Peyer's patch (tissue), 4 donors: ENCODE results near the gene RPGRIP1L.

Source experiments
- POLR2A ChIP-seq, 2 donors: fragments of 450-650 bp; IDR thresholded peaks; one replicate each; pipeline ENCODE4 v1.5.1; 2017; ENCODE audit warnings: antibody characterized with exemption in 2 of 2, mild to moderate bottlenecking in 2 of 2, moderate library complexity in 2 of 2
- TF ChIP-seq, protein P1 (sequence below), 6 experiments: fragments of 450-650 bp in 4 of 6; fragments of 200-600 bp in 2 of 6; sonication (generic) in 1 of 6; IDR thresholded peaks; one replicate each; pipeline ENCODE4 v1.5.1; 2017 to 2019; ENCODE audit warnings: antibody characterized with exemption in 6 of 6, mild to moderate bottlenecking in 3 of 6, moderate library complexity in 1 of 6

DNA sequence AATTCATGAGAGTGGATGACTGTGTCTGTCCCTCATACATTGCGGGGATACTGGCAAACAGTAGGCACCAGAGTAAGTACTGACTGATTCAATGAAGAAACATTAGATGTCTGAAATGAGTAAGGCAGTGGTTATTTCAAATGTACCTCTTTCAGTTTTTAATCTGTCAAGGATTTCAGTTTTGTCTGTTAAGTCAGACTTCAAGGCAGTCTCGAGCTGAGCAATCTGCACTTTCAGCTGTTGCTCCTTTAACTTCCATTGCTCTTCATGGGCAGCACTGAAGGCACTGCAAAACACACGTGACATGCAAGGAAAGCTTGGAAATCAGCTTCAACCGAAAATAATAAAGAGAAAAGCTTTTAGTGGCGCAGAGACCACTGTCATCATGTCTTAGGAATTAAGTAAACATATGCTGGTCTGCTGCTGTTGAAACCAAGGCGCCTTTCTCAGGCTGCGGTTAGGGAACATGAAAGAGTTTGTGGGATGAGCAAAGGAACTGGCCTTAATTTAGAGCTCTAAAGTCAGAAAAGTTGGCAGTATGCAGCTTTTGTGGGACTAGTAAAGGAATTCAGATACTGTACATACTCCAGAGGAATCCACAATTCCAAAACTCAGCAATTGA is 38.8 kb downstream of the RPGRIP1L start:
- TF ChIP-seq, protein P1, sequence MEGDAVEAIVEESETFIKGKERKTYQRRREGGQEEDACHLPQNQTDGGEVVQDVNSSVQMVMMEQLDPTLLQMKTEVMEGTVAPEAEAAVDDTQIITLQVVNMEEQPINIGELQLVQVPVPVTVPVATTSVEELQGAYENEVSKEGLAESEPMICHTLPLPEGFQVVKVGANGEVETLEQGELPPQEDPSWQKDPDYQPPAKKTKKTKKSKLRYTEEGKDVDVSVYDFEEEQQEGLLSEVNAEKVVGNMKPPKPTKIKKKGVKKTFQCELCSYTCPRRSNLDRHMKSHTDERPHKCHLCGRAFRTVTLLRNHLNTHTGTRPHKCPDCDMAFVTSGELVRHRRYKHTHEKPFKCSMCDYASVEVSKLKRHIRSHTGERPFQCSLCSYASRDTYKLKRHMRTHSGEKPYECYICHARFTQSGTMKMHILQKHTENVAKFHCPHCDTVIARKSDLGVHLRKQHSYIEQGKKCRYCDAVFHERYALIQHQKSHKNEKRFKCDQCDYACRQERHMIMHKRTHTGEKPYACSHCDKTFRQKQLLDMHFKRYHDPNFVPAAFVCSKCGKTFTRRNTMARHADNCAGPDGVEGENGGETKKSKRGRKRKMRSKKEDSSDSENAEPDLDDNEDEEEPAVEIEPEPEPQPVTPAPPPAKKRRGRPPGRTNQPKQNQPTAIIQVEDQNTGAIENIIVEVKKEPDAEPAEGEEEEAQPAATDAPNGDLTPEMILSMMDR (IDR thresholded peaks at IDR 0.05): no peak
- no peak for TF ChIP-seq POLR2A (IDR thresholded peaks at IDR 0.05)
